Cardiac fibroblast (primary cell): ENCODE results near the gene CCDC83.
A peak's percentile ranks its signal among the peaks of the same experiment; 100 is the strongest.

Experiments used
- DNase-seq, 2 donors: peaks; one replicate each; pipeline versions ENCODE4 v3.0.0 to v3.0.0-alpha.2; 2010; ENCODE audit warnings: low read depth in 2 of 2
- H3K4me3 ChIP-seq, 2 donors: replicated peaks in 1 of 2; 1 replicate in 1 of 2; 2 replicates in 1 of 2; pipeline ENCODE4 v1.5.1; 2011; ENCODE audit warnings: low read depth in 2 of 2, low read length in 2 of 2, mild to moderate bottlenecking in 2 of 2, moderate library complexity in 1 of 2
- TF ChIP-seq, protein P1 (sequence below): IDR thresholded peaks from one replicate; pipeline ENCODE4 v1.5.1; 2011; ENCODE audit warnings: low read depth, mild to moderate bottlenecking, low read length, inconsistent platforms

Gene CCDC83

DNA sequence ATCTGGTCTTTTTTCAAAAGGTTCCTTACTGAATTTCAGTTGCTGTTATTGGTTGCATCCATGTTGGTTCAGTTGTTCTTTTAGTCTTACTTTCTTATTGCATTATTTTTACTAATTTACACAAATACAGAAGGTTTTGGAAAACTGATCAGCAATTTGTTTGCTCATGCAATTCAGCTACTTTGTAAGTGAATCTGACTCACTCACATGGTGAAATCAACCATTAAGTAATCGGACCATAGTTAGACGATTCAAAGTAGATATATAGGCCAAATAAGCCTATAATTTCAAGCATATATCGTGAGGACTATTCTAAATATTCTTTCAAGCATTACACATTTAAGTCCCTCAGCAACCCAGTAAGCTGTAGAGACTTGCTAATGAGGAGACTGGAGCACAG, 41.7 kb downstream of the CCDC83 start:
- TF ChIP-seq, protein P1, sequence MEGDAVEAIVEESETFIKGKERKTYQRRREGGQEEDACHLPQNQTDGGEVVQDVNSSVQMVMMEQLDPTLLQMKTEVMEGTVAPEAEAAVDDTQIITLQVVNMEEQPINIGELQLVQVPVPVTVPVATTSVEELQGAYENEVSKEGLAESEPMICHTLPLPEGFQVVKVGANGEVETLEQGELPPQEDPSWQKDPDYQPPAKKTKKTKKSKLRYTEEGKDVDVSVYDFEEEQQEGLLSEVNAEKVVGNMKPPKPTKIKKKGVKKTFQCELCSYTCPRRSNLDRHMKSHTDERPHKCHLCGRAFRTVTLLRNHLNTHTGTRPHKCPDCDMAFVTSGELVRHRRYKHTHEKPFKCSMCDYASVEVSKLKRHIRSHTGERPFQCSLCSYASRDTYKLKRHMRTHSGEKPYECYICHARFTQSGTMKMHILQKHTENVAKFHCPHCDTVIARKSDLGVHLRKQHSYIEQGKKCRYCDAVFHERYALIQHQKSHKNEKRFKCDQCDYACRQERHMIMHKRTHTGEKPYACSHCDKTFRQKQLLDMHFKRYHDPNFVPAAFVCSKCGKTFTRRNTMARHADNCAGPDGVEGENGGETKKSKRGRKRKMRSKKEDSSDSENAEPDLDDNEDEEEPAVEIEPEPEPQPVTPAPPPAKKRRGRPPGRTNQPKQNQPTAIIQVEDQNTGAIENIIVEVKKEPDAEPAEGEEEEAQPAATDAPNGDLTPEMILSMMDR = no peak
- DNase-seq = peak in 1 of 2 donors; percentile 20
- H3K4me3 ChIP-seq = no peak overlapping the region

DNA sequence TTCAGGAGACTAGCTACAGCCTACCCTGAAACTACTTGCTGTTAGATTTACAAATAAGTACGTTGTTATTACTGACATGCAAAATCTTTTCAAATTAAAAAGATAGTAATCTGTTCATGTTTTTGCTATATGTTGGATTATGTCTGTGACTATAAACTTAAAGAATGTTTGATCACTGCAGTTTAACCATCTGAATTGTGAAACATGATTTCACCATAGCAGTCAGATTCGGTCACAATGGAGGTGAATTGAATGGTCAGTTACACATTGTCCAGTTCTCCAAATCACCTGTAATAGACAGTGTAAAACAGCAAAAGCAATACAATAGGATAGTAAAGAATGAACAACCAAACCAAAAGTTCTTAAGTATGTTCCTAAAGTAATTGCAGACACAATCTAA, 43.3 kb downstream of the CCDC83 start:
- no peak overlapping the region for H3K4me3 ChIP-seq
- TF ChIP-seq, protein P1 = no peak

DNA sequence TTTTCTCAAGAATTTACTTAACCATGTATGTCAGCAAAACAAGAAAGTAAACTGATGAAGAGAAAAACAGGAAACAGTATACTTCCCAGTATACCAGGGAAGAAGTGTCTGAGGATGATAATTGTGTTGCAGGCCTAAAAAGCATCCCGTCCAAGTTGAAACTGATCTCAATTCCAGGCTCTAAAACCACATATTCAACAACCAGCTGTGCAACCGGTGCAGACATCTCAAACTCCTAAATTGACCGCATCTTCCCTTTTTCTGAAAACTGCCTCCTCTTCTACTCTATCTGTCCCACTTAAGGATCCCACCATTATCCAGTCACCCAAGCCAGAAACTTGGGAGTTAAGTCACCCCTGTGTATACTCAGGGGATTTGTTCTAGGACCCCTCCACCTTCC, 47.2 kb downstream of the CCDC83 start:
- TF ChIP-seq, protein P1 = no peak
- DNase-seq = no peak

More for the DNA sequence above, 43.3 kb downstream of the CCDC83 start:
- peak in 1 of 2 donors; percentile 31 for DNase-seq

DNA sequence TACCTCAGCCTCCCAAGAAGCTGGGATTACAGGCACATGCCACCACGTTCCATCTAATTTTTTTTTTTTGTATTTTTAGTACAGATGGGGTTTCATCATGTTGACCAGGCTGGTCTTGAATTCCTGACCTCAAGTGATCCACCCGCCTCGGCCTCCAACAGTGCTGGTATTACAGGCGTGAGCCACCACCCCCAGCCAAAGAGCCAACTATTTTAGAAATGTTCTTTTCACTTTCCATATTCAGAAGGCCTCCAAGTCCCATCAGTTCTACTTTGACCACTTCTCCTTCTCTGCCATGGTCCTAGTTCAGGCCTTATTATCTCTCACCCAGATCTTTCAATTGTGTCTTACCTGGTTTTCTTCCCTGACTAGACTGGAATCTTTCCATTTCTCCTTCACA, 48.2 kb downstream of the CCDC83 start:
- no peak overlapping the region for H3K4me3 ChIP-seq
- TF ChIP-seq, protein P1 = no peak
- DNase-seq = no peak

More for the DNA sequence above, 47.2 kb downstream of the CCDC83 start:
- H3K4me3 ChIP-seq = no peak overlapping the region

DNA sequence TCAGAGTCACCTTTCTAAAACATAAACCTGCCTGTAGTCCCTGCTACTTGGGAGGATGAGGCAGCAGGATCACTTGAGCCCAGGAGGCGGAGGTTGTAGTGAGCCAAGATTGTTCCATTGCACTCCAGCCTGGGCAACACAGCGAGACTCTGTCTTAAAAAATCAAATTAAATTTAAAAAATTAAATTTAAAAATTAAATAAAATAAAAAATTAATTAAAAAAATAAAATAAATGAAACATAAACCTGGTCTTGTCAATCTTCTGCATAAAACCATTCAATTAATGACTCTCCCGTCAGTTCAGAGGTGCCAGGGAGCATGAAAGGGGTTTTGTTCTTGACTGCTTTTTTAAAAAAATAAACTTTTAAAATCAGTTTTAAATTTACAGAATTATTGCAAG, 48.6 kb downstream of the CCDC83 start:
- no peak overlapping the region for H3K4me3 ChIP-seq
- DNase-seq = no peak
- TF ChIP-seq, protein P1 = no peak

DNA sequence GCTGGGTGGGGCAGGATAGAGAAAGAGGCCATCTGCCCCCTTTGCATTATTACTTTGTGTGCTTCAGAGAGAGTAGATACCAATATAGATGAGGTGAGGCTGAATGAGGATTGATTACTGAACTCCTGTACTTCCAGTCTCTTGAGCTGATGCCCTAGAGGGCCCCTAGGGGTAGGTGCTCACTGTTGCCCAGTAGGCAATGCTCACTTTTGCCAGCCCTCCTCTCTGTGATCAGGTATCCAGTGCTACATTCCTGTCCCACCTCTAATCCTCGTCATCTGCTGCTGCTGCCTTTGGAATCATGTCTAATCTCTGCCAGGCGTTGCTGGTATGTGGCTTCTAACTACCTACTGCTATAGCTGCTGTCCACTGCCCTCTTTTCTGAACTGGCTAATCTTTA, 57.2 kb downstream of the CCDC83 start:
- DNase-seq = no peak
- TF ChIP-seq, protein P1 = no peak
- no peak overlapping the region for H3K4me3 ChIP-seq

DNA sequence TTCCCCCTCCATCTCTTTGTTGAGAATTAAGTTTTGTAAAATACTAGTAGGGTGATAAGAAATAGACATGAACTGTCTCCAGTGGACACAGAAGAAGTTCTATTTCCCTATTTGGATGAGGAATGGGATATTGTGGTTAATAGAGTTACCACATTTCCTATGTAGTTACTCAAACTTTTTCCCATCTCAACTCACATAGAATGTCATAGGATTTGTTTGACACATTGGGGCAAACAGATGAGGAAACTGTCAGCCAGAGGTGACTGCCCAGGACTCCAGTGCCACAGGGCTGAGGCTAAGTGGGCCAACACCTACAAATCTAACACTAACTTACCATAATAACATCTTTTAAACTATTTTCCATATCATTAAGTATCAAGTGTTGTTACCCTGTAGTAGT, 58.3 kb downstream of the CCDC83 start:
- no peak overlapping the region for H3K4me3 ChIP-seq
- TF ChIP-seq, protein P1 = no peak
- DNase-seq = no peak
